ENCODE data around the gene CIROP. TPM values are rescaled to one million over a fixed set of nuclear protein-coding genes. Genes with fewer than 3 reads are reported as not detected.

CIROP gene
- total RNA-seq, 1 experiment from 2014 or later = not detected

GRCh38 chr14:23146351-23146910 lies 41.6 kb upstream of the CIROP start:
- H3K4me3 Mint-ChIP-seq (ENCODE audit: unreplicated experiment) = no peak overlapping the region
- H3K4me1 Mint-ChIP-seq (ENCODE audit: insufficient read depth, unreplicated experiment) = peaks cover 50% of the 10 kb centered on the region
- CTCF ChIA-PET = interaction anchor here (0.5 to 2.0 kb wide), 7 partner anchors 9 to 39 kb away, joined by 3 to 6 read pairs (median 4); no protein-coding TSS in a partner anchor
- no TSS peak for BruUV-seq (replicated peaks)
- no peaks in the 10 kb centered on the region for H3K27me3 Mint-ChIP-seq (ENCODE audit: insufficient read depth, unreplicated experiment)
- TF ChIP-seq CTCF (IDR thresholded peaks at IDR 0.05; ENCODE audit: unreplicated experiment) = no peak
- POLR2A ChIA-PET = interaction anchor here (0.6 to 3.2 kb wide), 7 partner anchors 9 to 118 kb away, joined by 3 to 32 read pairs (median 6); no protein-coding TSS in a partner anchor
- H3K27ac Mint-ChIP-seq (ENCODE audit: low read depth, unreplicated experiment) = peak overlapping the region; percentile 36
- H3K36me3 Mint-ChIP-seq (ENCODE audit: insufficient read depth, unreplicated experiment) = no peaks in the 10 kb centered on the region
- H3K9me3 Mint-ChIP-seq (ENCODE audit: unreplicated experiment) = no peaks in the 10 kb centered on the region
- DNase-seq (ENCODE audit: unreplicated experiment) = no peak
- intact Hi-C loops (cut with micrococcal nuclease) = no loop called here

- Mint-ChIP-seq H3K36me3 (ENCODE audit: insufficient read depth, unreplicated experiment) (no peaks in the 10 kb centered on the region), H3K4me1 (ENCODE audit: insufficient read depth, unreplicated experiment) (peaks cover 50% of the 10 kb centered on the region), H3K27ac (ENCODE audit: low read depth, unreplicated experiment) (peak overlapping the region; percentile 36), H3K27me3 (ENCODE audit: insufficient read depth, unreplicated experiment) (no peaks in the 10 kb centered on the region), H3K4me3 (ENCODE audit: unreplicated experiment) (no peak overlapping the region), H3K9me3 (ENCODE audit: unreplicated experiment) (no peaks in the 10 kb centered on the region)
- BruUV-seq (replicated peaks) = no TSS peak
- TF ChIP-seq CTCF (IDR thresholded peaks at IDR 0.05; ENCODE audit: unreplicated experiment) = no peak
- ChIA-PET CTCF (interaction anchor here (0.8 to 2.0 kb wide), 4 partner anchors 15 to 28 kb away, joined by 3 to 5 read pairs (median 4); no protein-coding TSS in a partner anchor), POLR2A (interaction anchor here (0.7 to 3.2 kb wide), 9 partner anchors 8 to 74 kb away, joined by 3 to 32 read pairs (median 6); partner anchors contain the start of genes ACIN1 and C14orf119)
- intact Hi-C loops (cut with micrococcal nuclease) = no loop called here
- DNase-seq (ENCODE audit: unreplicated experiment) = no peak
Measured at GRCh38 chr14:23145794-23146350, 41.1 kb upstream of the CIROP start.

DNA sequence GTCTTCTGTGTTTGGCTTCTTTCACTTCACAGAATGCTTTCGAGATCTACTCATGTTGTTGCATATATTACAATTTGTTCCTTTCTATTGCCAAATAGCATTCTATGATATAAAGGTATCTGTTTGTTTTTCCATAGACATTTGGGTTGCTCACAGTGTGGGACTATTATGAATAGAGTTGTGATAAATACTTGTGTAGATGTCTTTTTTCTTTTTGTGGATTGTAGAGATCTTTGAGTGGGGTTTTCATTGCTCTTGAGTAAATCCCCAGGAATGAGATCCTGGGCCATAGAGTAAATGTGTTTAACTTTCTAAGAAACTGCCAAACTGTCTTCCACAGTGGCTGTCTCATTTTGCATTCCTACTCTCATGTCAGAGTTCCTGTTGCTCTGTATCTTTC lies 39.1 kb upstream of the CIROP start:
- Mint-ChIP-seq H3K27me3 (ENCODE audit: insufficient read depth, unreplicated experiment) (no peaks in the 10 kb centered on the region), H3K4me3 (ENCODE audit: unreplicated experiment) (no peak overlapping the region), H3K36me3 (ENCODE audit: insufficient read depth, unreplicated experiment) (no peaks in the 10 kb centered on the region), H3K4me1 (ENCODE audit: insufficient read depth, unreplicated experiment) (peaks cover 50% of the 10 kb centered on the region), H3K9me3 (ENCODE audit: unreplicated experiment) (no peaks in the 10 kb centered on the region), H3K27ac (ENCODE audit: low read depth, unreplicated experiment) (no peak overlapping the region)
- ChIA-PET CTCF (interaction anchor here (0.8 to 3.1 kb wide), 5 partner anchors 8 to 74 kb away, joined by 3 to 20 read pairs (median 4); no protein-coding TSS in a partner anchor), POLR2A (interaction anchor here (0.6 to 3.2 kb wide), 6 partner anchors 9 to 49 kb away, joined by 3 to 12 read pairs (median 7); partner anchors contain the start of genes ACIN1 and C14orf119)
- intact Hi-C loops (cut with micrococcal nuclease) = no loop called here
- no peak for TF ChIP-seq CTCF (IDR thresholded peaks at IDR 0.05; ENCODE audit: unreplicated experiment)
- DNase-seq (ENCODE audit: unreplicated experiment) = no peak
- no TSS peak for BruUV-seq (replicated peaks)

DNA sequence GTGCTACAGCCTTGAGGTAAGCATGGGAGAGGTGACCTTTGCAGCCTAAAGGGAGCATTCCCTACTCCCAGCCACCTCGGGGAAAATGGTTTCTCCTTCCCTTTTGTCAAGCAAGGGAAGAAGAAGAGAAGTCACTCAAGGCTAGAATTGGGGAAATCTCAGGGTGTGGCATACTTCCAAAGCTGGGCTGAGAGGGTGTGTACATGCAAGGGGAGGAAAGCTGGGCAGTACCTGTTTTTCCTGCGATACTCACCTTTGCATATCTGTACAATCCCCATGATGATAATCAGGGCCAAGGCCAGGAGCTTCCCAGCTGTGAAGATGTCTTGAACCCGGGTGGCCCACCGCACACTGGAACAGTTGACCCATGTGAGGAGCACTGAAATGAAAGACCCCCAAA lies 38.0 kb upstream of the CIROP start:
- Mint-ChIP-seq H3K27ac (ENCODE audit: low read depth, unreplicated experiment) (peak overlapping the region; percentile 83), H3K9me3 (ENCODE audit: unreplicated experiment) (no peaks in the 10 kb centered on the region), H3K4me1 (ENCODE audit: insufficient read depth, unreplicated experiment) (peaks cover 59% of the 10 kb centered on the region), H3K27me3 (ENCODE audit: insufficient read depth, unreplicated experiment) (no peaks in the 10 kb centered on the region), H3K36me3 (ENCODE audit: insufficient read depth, unreplicated experiment) (no peaks in the 10 kb centered on the region), H3K4me3 (ENCODE audit: unreplicated experiment) (no peak overlapping the region)
- CTCF ChIA-PET = interaction anchor here (1.1 to 5.8 kb wide), 7 partner anchors 9 to 74 kb away, joined by 3 to 39 read pairs (median 6); no protein-coding TSS in a partner anchor
- no TSS peak for BruUV-seq (replicated peaks)
- intact Hi-C loops (cut with micrococcal nuclease) = no loop called here
- POLR2A ChIA-PET = interaction anchor here (0.6 to 2.3 kb wide), 12 partner anchors 9 to 48 kb away, joined by 3 to 12 read pairs (median 6); partner anchors contain the start of genes ACIN1 and C14orf119
- no peak for TF ChIP-seq CTCF (IDR thresholded peaks at IDR 0.05; ENCODE audit: unreplicated experiment)
- DNase-seq (ENCODE audit: unreplicated experiment) = no peak
